GM23338 (cell line): ENCODE measurements around the gene SEMA3C. TPM values are rescaled to one million over a fixed set of nuclear protein-coding genes. Genes with fewer than 3 reads are reported as not detected.

Experiments used
- ATAC-seq: fragments of 200-7000 bp; cut with Tn5 transposase; 3 replicates; pipeline ENCODE4 v1.9.1; 2020
- DNase-seq: peaks from one replicate; pipeline ENCODE4 v3.0.0-alpha.2; 2015; ENCODE audit warnings: low spot score
- H2AFZ ChIP-seq: fragments of 200-600 bp; sonication (generic); 2 replicates; pipeline ENCODE4 v1.8.0; 2016; ENCODE audit warnings: antibody characterized with exemption, mild to moderate bottlenecking, moderate library complexity
- H3F3A ChIP-seq: fragments of 200-600 bp; sonication (generic); replicated peaks from 2 replicates; pipeline ENCODE4 v1.8.0; 2017; ENCODE audit warnings: antibody characterized with exemption, mixed run types, low read depth
- H3K27ac ChIP-seq: fragments of 200-600 bp; sonication (generic); 2 replicates; pipeline ENCODE4 v1.6.1; 2016; ENCODE audit warnings: low read depth
- H3K27me3 ChIP-seq: fragments of 200-600 bp; sonication (generic); 2 replicates; pipeline ENCODE4 v1.8.0; 2016; ENCODE audit warnings: mild to moderate bottlenecking, mixed run types, moderate library complexity; ENCODE audit not compliant: insufficient read depth
- H3K36me3 ChIP-seq: fragments of 200-600 bp; sonication (generic); 2 replicates; pipeline ENCODE4 v1.8.0; 2016; ENCODE audit warnings: mild to moderate bottlenecking; ENCODE audit not compliant: insufficient read depth
- H3K4me1 ChIP-seq: fragments of 200-600 bp; sonication (generic); 2 replicates; pipeline ENCODE4 v1.8.0; 2016; ENCODE audit warnings: mild to moderate bottlenecking, moderate library complexity; ENCODE audit not compliant: insufficient read depth
- H3K4me2 ChIP-seq: fragments of 200-600 bp; sonication (generic); 2 replicates; pipeline ENCODE4 v1.7.1; 2017; ENCODE audit warnings: mixed run types
- H3K4me3 ChIP-seq: fragments of 200-600 bp; sonication (generic); 2 replicates; pipeline ENCODE4 v1.6.1; 2016; ENCODE audit warnings: mixed run types
- H3K79me2 ChIP-seq: fragments of 200-600 bp; sonication (generic); replicated peaks from 2 replicates; pipeline ENCODE4 v1.8.0; 2017; ENCODE audit warnings: mild to moderate bottlenecking; ENCODE audit not compliant: insufficient read depth
- H3K9me2 ChIP-seq: fragments of 200-600 bp; sonication (generic); 2 replicates; pipeline ENCODE4 v1.8.0; 2017; ENCODE audit not compliant: insufficient read depth
- H4K20me1 ChIP-seq: fragments of 200-600 bp; sonication (generic); replicated peaks from 2 replicates; pipeline ENCODE4 v1.8.0; 2017; ENCODE audit warnings: mild to moderate bottlenecking; ENCODE audit not compliant: insufficient read depth
- H3K27ac Mint-ChIP-seq: 2 replicates; pipeline ENCODE4 v1.8.0; 2020; ENCODE audit warnings: inconsistent platforms, mild to moderate bottlenecking, moderate library complexity, mixed read lengths
- H3K27me3 Mint-ChIP-seq: 3 replicates; pipeline ENCODE4 v1.8.0; 2022; ENCODE audit warnings: low read depth, mild to moderate bottlenecking, moderate library complexity, mixed read lengths, inconsistent platforms; ENCODE audit not compliant: insufficient read depth, poor library complexity
- H3K36me3 Mint-ChIP-seq: 3 replicates; pipeline ENCODE4 v1.8.0; 2021; ENCODE audit warnings: low read depth, mild to moderate bottlenecking, inconsistent platforms, moderate library complexity, mixed read lengths
- H3K4me1 Mint-ChIP-seq: 3 replicates; pipeline ENCODE4 v1.8.0; 2020; ENCODE audit warnings: mild to moderate bottlenecking, inconsistent platforms, mixed read lengths
- H3K4me3 Mint-ChIP-seq: 3 replicates; pipeline ENCODE4 v1.8.0; 2021; ENCODE audit warnings: moderate library complexity, mild to moderate bottlenecking, inconsistent platforms, mixed read lengths
- H3K9me3 Mint-ChIP-seq: 3 replicates; pipeline ENCODE4 v1.8.0; 2020; ENCODE audit warnings: moderate library complexity, mild to moderate bottlenecking, inconsistent platforms, mixed read lengths
- ETS1 ChIP-seq: IDR thresholded peaks from 2 replicates; pipeline ENCODE4 v1.6.1; 2016; ENCODE audit warnings: antibody characterized with exemption
- EZH2 ChIP-seq: fragments of 200-600 bp; sonication (generic); IDR thresholded peaks from one replicate; pipeline ENCODE4 v1.8.0; 2017; ENCODE audit warnings: antibody characterized with exemption, mild to moderate bottlenecking, low read depth; ENCODE audit not compliant: unreplicated experiment
- EZH2phosphoT487 ChIP-seq: fragments of 200-600 bp; sonication (generic); IDR thresholded peaks from one replicate; pipeline ENCODE4 v1.8.1; 2018; ENCODE audit warnings: antibody characterized with exemption; ENCODE audit not compliant: unreplicated experiment
- JUNB ChIP-seq: IDR thresholded peaks from one replicate; pipeline ENCODE4 v1.6.1; 2016; ENCODE audit warnings: antibody characterized with exemption; ENCODE audit not compliant: unreplicated experiment
- POLR2AphosphoS5 ChIP-seq: IDR thresholded peaks from 2 replicates; pipeline ENCODE4 v1.6.1; 2016; ENCODE audit warnings: antibody characterized with exemption, low read depth
- REST ChIP-seq: IDR thresholded peaks from one replicate; pipeline ENCODE4 v1.6.1; 2018; ENCODE audit warnings: antibody characterized with exemption; ENCODE audit not compliant: unreplicated experiment
- ZNF114 ChIP-seq: fragments of 250-450 bp; sonication (Bioruptor Pico); IDR thresholded peaks from 2 replicates; pipeline ENCODE4 v1.5.0; 2020; ENCODE audit warnings: mild to moderate bottlenecking, moderate library complexity
- polyA plus RNA-seq: library from polyadenylated mRNA; unstranded; fragments of >200 nt; fragmentation: Nextera tagmentation; extraction: Ambion mirVana; gene quantifications from 2 replicates; pipeline ENCODE4 v1.2.1, GENCODE V29; 2016
- total RNA-seq: library from RNA; depleted of rRNA; stranded (reverse); fragments of >200 nt; shearing (Covaris generic); gene quantifications from 2 replicates; pipeline ENCODE4 v1.2.3, GENCODE V29; 2014
- TF ChIP-seq, protein P1 (sequence below): fragments of 250-450 bp; sonication (Bioruptor Pico); IDR thresholded peaks from 2 replicates; pipeline ENCODE4 v1.5.0; 2020; ENCODE audit warnings: mild to moderate bottlenecking, moderate library complexity

Gene SEMA3C
- total and polyA plus RNA-seq, 2 experiments from 2014 or later = 1.0 to 3.5 TPM

- H3K4me3 ChIP-seq = no peak overlapping the region
- no peaks in the 10 kb centered on the region for H4K20me1 ChIP-seq
- no peaks in the 10 kb centered on the region for H3K4me1 ChIP-seq
- no peaks in the 10 kb centered on the region for H3K27me3 Mint-ChIP-seq
- no peaks in the 10 kb centered on the region for H3K9me2 ChIP-seq
- ATAC-seq (no peak), DNase-seq (no peak)
- no peaks in the 10 kb centered on the region for H3K9me3 Mint-ChIP-seq
- no peak overlapping the region for H3K27ac ChIP-seq
- no peak overlapping the region for H3K4me2 ChIP-seq
- H3F3A ChIP-seq = no peaks in the 10 kb centered on the region
- 0 out of 3 replicates have a peak, but pooled peaks cover 2% of the 10 kb centered on the region for H3K4me1 Mint-ChIP-seq
- H3K36me3 Mint-ChIP-seq = no peaks in the 10 kb centered on the region
- no peaks in the 10 kb centered on the region for H3K79me2 ChIP-seq
- H3K4me3 Mint-ChIP-seq = no peak overlapping the region
- no peak overlapping the region for H3K27ac Mint-ChIP-seq
- no peak overlapping the region for H2AFZ ChIP-seq
- H3K27me3 ChIP-seq = no peaks in the 10 kb centered on the region
- TF ChIP-seq EZH2 (no peak), ETS1 (no peak)
- no peaks in the 10 kb centered on the region for H3K36me3 ChIP-seq
Measured at GRCh38 chr7:80885757-80886156, 33.1 kb downstream of the SEMA3C start.

GRCh38 chr7:80884511-80885195, 34.2 kb downstream of the SEMA3C start:
- Mint-ChIP-seq H3K4me1 (0 out of 3 replicates have a peak, but pooled peaks cover 2% of the 10 kb centered on the region), H3K27me3 (no peaks in the 10 kb centered on the region), H3K4me3 (no peak overlapping the region), H3K9me3 (no peaks in the 10 kb centered on the region), H3K36me3 (no peaks in the 10 kb centered on the region), H3K27ac (no peak overlapping the region)
- Histone ChIP-seq H3K4me3 (no peak overlapping the region), H3K4me1 (no peaks in the 10 kb centered on the region), H3K36me3 (no peaks in the 10 kb centered on the region), H3K79me2 (no peaks in the 10 kb centered on the region), H2AFZ (no peak overlapping the region), H3K27me3 (no peaks in the 10 kb centered on the region), H3F3A (no peaks in the 10 kb centered on the region), H3K4me2 (no peak overlapping the region), H4K20me1 (no peaks in the 10 kb centered on the region), H3K9me2 (no peaks in the 10 kb centered on the region), H3K27ac (no peak overlapping the region)
- no peak for DNase-seq
- no peak for ATAC-seq
- no peak for TF ChIP-seq POLR2AphosphoS5
- TF ChIP-seq REST = no peak
- TF ChIP-seq, protein P1, sequence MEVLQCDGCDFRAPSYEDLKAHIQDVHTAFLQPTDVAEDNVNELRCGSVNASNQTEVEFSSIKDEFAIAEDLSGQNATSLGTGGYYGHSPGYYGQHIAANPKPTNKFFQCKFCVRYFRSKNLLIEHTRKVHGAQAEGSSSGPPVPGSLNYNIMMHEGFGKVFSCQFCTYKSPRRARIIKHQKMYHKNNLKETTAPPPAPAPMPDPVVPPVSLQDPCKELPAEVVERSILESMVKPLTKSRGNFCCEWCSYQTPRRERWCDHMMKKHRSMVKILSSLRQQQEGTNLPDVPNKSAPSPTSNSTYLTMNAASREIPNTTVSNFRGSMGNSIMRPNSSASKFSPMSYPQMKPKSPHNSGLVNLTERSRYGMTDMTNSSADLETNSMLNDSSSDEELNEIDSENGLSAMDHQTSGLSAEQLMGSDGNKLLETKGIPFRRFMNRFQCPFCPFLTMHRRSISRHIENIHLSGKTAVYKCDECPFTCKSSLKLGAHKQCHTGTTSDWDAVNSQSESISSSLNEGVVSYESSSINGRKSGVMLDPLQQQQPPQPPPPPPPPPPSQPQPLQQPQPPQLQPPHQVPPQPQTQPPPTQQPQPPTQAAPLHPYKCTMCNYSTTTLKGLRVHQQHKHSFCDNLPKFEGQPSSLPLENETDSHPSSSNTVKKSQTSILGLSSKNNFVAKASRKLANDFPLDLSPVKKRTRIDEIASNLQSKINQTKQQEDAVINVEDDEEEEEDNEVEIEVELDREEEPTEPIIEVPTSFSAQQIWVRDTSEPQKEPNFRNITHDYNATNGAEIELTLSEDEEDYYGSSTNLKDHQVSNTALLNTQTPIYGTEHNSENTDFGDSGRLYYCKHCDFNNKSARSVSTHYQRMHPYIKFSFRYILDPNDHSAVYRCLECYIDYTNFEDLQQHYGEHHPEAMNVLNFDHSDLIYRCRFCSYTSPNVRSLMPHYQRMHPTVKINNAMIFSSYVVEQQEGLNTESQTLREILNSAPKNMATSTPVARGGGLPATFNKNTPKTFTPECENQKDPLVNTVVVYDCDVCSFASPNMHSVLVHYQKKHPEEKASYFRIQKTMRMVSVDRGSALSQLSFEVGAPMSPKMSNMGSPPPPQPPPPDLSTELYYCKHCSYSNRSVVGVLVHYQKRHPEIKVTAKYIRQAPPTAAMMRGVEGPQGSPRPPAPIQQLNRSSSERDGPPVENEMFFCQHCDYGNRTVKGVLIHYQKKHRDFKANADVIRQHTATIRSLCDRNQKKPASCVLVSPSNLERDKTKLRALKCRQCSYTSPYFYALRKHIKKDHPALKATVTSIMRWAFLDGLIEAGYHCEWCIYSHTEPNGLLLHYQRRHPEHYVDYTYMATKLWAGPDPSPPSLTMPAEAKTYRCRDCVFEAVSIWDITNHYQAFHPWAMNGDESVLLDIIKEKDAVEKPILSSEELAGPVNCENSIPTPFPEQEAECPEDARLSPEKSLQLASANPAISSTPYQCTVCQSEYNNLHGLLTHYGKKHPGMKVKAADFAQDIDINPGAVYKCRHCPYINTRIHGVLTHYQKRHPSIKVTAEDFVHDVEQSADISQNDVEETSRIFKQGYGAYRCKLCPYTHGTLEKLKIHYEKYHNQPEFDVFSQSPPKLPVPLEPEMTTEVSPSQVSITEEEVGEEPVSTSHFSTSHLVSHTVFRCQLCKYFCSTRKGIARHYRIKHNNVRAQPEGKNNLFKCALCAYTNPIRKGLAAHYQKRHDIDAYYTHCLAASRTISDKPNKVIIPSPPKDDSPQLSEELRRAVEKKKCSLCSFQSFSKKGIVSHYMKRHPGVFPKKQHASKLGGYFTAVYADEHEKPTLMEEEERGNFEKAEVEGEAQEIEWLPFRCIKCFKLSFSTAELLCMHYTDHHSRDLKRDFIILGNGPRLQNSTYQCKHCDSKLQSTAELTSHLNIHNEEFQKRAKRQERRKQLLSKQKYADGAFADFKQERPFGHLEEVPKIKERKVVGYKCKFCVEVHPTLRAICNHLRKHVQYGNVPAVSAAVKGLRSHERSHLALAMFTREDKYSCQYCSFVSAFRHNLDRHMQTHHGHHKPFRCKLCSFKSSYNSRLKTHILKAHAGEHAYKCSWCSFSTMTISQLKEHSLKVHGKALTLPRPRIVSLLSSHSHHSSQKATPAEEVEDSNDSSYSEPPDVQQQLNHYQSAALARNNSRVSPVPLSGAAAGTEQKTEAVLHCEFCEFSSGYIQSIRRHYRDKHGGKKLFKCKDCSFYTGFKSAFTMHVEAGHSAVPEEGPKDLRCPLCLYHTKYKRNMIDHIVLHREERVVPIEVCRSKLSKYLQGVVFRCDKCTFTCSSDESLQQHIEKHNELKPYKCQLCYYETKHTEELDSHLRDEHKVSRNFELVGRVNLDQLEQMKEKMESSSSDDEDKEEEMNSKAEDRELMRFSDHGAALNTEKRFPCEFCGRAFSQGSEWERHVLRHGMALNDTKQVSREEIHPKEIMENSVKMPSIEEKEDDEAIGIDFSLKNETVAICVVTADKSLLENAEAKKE (CRISPR knock-in tag) = no peak
- no peak for TF ChIP-seq ZNF114
- no peak for TF ChIP-seq JUNB
- TF ChIP-seq EZH2phosphoT487 = no peak
